ENCODE results near the gene KCTD6. TPM values are rescaled to one million over a fixed set of nuclear protein-coding genes. Genes with fewer than 3 reads are reported as not detected.

Gene KCTD6
- polyA plus RNA-seq, 1 of the 3 experiments (the other 2 are of a cell fraction): 7.8 TPM

DNA sequence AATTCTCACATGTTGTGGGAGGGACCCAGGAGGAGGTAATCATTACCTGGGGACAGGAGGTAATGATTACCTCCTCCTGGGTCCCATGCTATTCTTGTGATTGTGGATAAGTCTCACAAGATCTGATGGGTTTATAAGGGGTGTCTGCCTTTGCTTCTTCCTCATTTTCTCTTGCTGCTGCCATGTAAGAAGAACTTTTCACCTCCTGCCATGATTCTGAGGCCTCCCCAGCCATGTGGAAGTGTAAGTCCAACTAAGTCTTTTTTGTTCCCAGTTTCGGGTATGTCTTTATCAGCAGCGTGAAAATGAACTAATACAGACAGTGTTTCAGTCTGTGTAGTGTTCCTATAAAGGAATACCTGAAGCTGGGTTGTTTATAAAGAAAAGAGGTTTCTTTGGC, 13.1 kb upstream of the KCTD6 start:
- no peak overlapping the region for H3K4me2 ChIP-seq
- WGBS (ENCODE audit: low lambda C conversion rate): 79% methylated on average over 2 of the region's 2 CpGs
- peaks cover 0 to 2% of the 10 kb centered on the region in 2 experiments; a peak in 1 of 4 replicates for H3K4me1 ChIP-seq (ENCODE audit: control insufficient read depth in 1 of 2, insufficient read depth in 2 of 2, low read depth in 1 of 2, low read length in 1 of 2)
- ChIA-PET POLR2A (no interaction called here), CTCF (no interaction called here)
- H3K27ac ChIP-seq (ENCODE audit: low read depth in 2 of 2, low read length in 1 of 2): no peak overlapping the region
- no peaks in the 10 kb centered on the region for H3K9me2 ChIP-seq
- no peak overlapping the region for H2AFZ ChIP-seq (ENCODE audit: low read depth)
- TF ChIP-seq SMC3 (IDR thresholded peaks at IDR 0.05; ENCODE audit: low read depth, low read length): no peak
- TF ChIP-seq, protein P1, sequence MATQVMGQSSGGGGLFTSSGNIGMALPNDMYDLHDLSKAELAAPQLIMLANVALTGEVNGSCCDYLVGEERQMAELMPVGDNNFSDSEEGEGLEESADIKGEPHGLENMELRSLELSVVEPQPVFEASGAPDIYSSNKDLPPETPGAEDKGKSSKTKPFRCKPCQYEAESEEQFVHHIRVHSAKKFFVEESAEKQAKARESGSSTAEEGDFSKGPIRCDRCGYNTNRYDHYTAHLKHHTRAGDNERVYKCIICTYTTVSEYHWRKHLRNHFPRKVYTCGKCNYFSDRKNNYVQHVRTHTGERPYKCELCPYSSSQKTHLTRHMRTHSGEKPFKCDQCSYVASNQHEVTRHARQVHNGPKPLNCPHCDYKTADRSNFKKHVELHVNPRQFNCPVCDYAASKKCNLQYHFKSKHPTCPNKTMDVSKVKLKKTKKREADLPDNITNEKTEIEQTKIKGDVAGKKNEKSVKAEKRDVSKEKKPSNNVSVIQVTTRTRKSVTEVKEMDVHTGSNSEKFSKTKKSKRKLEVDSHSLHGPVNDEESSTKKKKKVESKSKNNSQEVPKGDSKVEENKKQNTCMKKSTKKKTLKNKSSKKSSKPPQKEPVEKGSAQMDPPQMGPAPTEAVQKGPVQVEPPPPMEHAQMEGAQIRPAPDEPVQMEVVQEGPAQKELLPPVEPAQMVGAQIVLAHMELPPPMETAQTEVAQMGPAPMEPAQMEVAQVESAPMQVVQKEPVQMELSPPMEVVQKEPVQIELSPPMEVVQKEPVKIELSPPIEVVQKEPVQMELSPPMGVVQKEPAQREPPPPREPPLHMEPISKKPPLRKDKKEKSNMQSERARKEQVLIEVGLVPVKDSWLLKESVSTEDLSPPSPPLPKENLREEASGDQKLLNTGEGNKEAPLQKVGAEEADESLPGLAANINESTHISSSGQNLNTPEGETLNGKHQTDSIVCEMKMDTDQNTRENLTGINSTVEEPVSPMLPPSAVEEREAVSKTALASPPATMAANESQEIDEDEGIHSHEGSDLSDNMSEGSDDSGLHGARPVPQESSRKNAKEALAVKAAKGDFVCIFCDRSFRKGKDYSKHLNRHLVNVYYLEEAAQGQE (IDR thresholded peaks at IDR 0.05; ENCODE audit: low read depth, low read length): no peak
- no peak for TF ChIP-seq FOXJ3 (CRISPR knock-in tag; IDR thresholded peaks at IDR 0.05)
- TF ChIP-seq MEF2A (IDR thresholded peaks at IDR 0.05; ENCODE audit: borderline replicate concordance, low read depth): no peak
- TF ChIP-seq YY1 (IDR thresholded peaks at IDR 0.05; ENCODE audit: low read depth): no peak
- no peak for TF ChIP-seq FOXM1 (IDR thresholded peaks at IDR 0.05; ENCODE audit: low read depth)
- TF ChIP-seq RFX5 (IDR thresholded peaks at IDR 0.05; ENCODE audit: low read length): no peak
- TF ChIP-seq SIN3A (IDR thresholded peaks at IDR 0.05; ENCODE audit: borderline replicate concordance, low read depth, low read length): no peak
- TF ChIP-seq RCOR1 (IDR thresholded peaks at IDR 0.05; ENCODE audit: low read length): no peak
- TF ChIP-seq GATA2 (CRISPR knock-in tag; IDR thresholded peaks at IDR 0.05): no peak
- no peak for TF ChIP-seq NRF1 (IDR thresholded peaks at IDR 0.05; ENCODE audit: low read depth, low read length)
- TF ChIP-seq MXI1 (IDR thresholded peaks at IDR 0.05; ENCODE audit: low read depth, low read length): no peak
- TF ChIP-seq TAF1 (IDR thresholded peaks at IDR 0.05; ENCODE audit: borderline replicate concordance, low read depth, low read length): no peak
- TF ChIP-seq TEAD4 (IDR thresholded peaks at IDR 0.05; ENCODE audit: borderline replicate concordance, insufficient read depth): no peak
- H3K4me3 ChIP-seq (ENCODE audit: low read depth in 2 of 2, low read length in 1 of 2): no peak overlapping the region
- no peaks in the 10 kb centered on the region for H4K20me1 ChIP-seq (ENCODE audit: insufficient read depth)
- no peaks in the 10 kb centered on the region for H3K36me3 ChIP-seq (replicated peaks in 1 of 2; ENCODE audit: control insufficient read depth in 1 of 2, insufficient read depth in 2 of 2, low read length in 1 of 2)
- no peaks in the 10 kb centered on the region for H3K27me3 ChIP-seq (ENCODE audit: insufficient read depth)
- no peak for DNase-seq
- no peaks in the 10 kb centered on the region for H3K79me2 ChIP-seq (ENCODE audit: insufficient read depth)
- H3F3A ChIP-seq (replicated peaks; ENCODE audit: insufficient read depth): no peaks in the 10 kb centered on the region
- no peak overlapping the region for H3K9ac ChIP-seq
- H3K9me3 ChIP-seq: peaks cover 4% of the 10 kb centered on the region; the same call in 1 of the 2 replicates

DNA sequence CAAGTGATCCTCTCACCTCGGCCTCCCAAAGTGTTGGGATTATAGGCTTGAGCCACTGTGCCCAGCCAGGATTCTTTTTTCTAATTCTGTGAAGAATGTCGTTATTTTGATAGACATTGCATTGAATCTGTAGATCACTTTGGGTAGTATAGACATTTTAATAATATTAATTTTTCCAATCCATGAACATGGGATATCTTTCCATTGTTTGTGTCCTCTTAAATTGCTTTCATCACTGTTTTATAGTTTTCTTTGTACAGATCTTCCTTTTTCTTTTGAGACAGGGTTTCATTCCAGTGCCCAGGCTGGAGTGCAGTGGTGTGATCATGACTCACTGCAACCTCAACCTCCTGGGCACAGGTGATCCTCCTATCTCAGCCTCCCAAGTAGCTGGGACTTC, 11.6 kb upstream of the KCTD6 start:
- H3K9ac ChIP-seq: no peak overlapping the region
- no peak overlapping the region for H2AFZ ChIP-seq (ENCODE audit: low read depth)
- WGBS (ENCODE audit: low lambda C conversion rate): 65% methylated on average over 2 of the region's 2 CpGs
- no peaks in the 10 kb centered on the region for H3K36me3 ChIP-seq (replicated peaks in 1 of 2; ENCODE audit: control insufficient read depth in 1 of 2, insufficient read depth in 2 of 2, low read length in 1 of 2)
- no peaks in the 10 kb centered on the region for H3F3A ChIP-seq (replicated peaks; ENCODE audit: insufficient read depth)
- ChIA-PET CTCF (interaction anchor here (1.1 kb wide), 1 partner anchor 35 kb away, joined by 3 read pairs; no protein-coding TSS in a partner anchor), POLR2A (interaction anchor here (0.9 kb wide), 1 partner anchor 47 kb away, joined by 3 read pairs; no protein-coding TSS in a partner anchor)
- H3K4me1 ChIP-seq (ENCODE audit: control insufficient read depth in 1 of 2, insufficient read depth in 2 of 2, low read depth in 1 of 2, low read length in 1 of 2): peaks cover 0 to 2% of the 10 kb centered on the region in 2 experiments; a peak in 1 of 4 replicates
- no peak overlapping the region for H3K4me3 ChIP-seq (ENCODE audit: low read depth in 2 of 2, low read length in 1 of 2)
- peaks cover 4% of the 10 kb centered on the region; the same call in 1 of the 2 replicates for H3K9me3 ChIP-seq
- no peaks in the 10 kb centered on the region for H3K79me2 ChIP-seq (ENCODE audit: insufficient read depth)
- no peak overlapping the region for H3K27ac ChIP-seq (ENCODE audit: low read depth in 2 of 2, low read length in 1 of 2)
- H4K20me1 ChIP-seq (ENCODE audit: insufficient read depth): no peaks in the 10 kb centered on the region
- DNase-seq: no peak
- H3K27me3 ChIP-seq (ENCODE audit: insufficient read depth): no peaks in the 10 kb centered on the region
- H3K9me2 ChIP-seq: no peaks in the 10 kb centered on the region
- H3K4me2 ChIP-seq: no peak overlapping the region
- TF ChIP-seq, protein P2, sequence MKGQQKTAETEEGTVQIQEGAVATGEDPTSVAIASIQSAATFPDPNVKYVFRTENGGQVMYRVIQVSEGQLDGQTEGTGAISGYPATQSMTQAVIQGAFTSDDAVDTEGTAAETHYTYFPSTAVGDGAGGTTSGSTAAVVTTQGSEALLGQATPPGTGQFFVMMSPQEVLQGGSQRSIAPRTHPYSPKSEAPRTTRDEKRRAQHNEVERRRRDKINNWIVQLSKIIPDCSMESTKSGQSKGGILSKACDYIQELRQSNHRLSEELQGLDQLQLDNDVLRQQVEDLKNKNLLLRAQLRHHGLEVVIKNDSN (IDR thresholded peaks at IDR 0.05; ENCODE audit: borderline replicate concordance, low read depth): no peak
- TF ChIP-seq MXI1 (IDR thresholded peaks at IDR 0.05; ENCODE audit: low read depth, low read length): no peak
- no peak for TF ChIP-seq RXRA (IDR thresholded peaks at IDR 0.05; ENCODE audit: borderline replicate concordance, low read depth)
- TF ChIP-seq POLR2AphosphoS5 (IDR thresholded peaks at IDR 0.05; ENCODE audit: low read depth, low read length): no peak
- TF ChIP-seq EP300 (IDR thresholded peaks at IDR 0.05; ENCODE audit: borderline replicate concordance in 1 of 2, low read depth in 1 of 2, low read length in 1 of 2): no peak
- TF ChIP-seq YY1 (IDR thresholded peaks at IDR 0.05; ENCODE audit: low read depth): no peak
- TF ChIP-seq SIN3A (IDR thresholded peaks at IDR 0.05; ENCODE audit: borderline replicate concordance, low read depth, low read length): no peak
- no peak for TF ChIP-seq RCOR1 (IDR thresholded peaks at IDR 0.05; ENCODE audit: low read length)
- no peak for TF ChIP-seq RFX5 (IDR thresholded peaks at IDR 0.05; ENCODE audit: low read length)
- no peak for TF ChIP-seq CHD2 (IDR thresholded peaks at IDR 0.05; ENCODE audit: low read length, partially characterized antibody)
- no peak for TF ChIP-seq ZBTB33 (IDR thresholded peaks at IDR 0.05; ENCODE audit: borderline replicate concordance, low read depth)

All from SK-N-SH (cell line).